GM20431 (cell line): ENCODE measurements around the gene TSPOAP1.

Experiments
- in situ Hi-C: fragments of 300-500 bp; cut with MseI, MboI; formaldehyde crosslinking; loops from one replicate; pipeline ENCODE4 v1.15.0; 2020; ENCODE audit warnings: low sequenced_read_pairs; ENCODE audit not compliant: unreplicated experiment

TSPOAP1 gene

DNA sequence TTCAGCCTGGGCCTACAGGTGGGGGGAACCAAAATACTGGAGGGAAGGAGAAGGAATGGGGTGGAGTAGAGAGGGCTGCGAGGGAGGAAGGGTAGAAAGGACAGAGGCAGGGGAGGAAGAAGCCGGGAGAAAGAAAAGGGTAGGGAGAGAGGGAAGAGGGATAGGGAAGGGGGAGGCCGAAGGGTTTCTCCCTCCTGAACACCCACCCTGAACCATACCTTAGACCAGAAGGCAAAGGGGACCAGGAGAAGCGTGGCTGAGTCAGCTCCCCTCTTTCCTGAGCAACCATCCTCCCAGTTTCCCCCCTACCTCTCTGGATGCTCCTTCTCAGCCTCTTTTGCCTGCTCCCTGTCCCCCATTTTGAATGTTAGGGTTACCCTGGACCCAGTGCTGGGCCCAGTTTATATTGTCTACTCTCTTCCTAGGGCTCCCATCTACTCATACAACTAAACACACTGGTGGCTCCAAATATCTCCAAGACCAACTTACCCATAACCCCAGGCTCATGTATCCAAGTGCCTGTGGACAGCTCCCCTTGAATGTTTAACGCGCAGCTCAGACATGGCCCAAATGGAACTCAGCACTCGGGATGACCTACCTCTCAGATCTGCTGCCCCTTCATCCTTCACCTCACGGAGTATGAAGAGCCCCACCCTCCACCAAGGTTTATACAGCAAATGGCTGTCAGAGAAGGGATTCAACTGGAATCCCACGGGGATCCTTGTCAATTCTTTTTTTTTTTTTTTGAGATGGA lies 7.8 kb downstream of the TSPOAP1 start:
- in situ Hi-C loops = no loop called here

GRCh38 chr17:58320163-58320558 lies 8.4 kb downstream of the TSPOAP1 start:
- in situ Hi-C loops = no loop called here

- in situ Hi-C loops = loop anchor here (10.0 kb wide), 1 partner anchor 125 kb away; no protein-coding TSS in a partner anchor
Observed at GRCh38 chr17:58319173-58320162, 9.1 kb downstream of the TSPOAP1 start.

- in situ Hi-C loops = loop anchor here (10.0 kb wide), 1 partner anchor 126 kb away; no protein-coding TSS in a partner anchor
Observed at GRCh38 chr17:58318627-58319172, 9.9 kb downstream of the TSPOAP1 start.

DNA sequence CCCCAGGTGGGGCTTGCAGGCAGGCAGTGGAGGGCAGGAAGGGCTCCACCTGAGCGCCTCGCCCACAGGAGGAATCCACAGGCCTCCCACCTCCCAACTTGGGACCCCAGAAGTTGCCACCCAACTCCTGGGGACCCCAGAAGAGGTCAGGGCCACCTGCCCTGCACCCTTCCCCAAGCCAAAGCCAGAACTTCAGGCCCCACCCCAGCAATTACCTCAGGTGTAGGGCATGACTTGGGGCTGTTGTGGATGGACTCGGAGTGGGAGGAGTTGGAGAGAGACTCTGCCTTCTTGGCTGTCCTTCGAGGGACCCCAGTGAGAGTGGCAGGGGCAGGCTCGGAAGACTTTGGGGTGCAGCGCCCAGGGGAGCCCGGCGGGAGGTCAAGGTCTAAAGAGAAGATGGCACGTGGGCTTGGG lies 10.5 kb downstream of the TSPOAP1 start:
- in situ Hi-C loops = loop anchor here (10.0 kb wide), 1 partner anchor 127 kb away; no protein-coding TSS in a partner anchor

GRCh38 chr17:58317421-58318064 lies 11.1 kb downstream of the TSPOAP1 start:
- in situ Hi-C loops = loop anchor here (10.0 kb wide), 1 partner anchor 127 kb away; no protein-coding TSS in a partner anchor

DNA sequence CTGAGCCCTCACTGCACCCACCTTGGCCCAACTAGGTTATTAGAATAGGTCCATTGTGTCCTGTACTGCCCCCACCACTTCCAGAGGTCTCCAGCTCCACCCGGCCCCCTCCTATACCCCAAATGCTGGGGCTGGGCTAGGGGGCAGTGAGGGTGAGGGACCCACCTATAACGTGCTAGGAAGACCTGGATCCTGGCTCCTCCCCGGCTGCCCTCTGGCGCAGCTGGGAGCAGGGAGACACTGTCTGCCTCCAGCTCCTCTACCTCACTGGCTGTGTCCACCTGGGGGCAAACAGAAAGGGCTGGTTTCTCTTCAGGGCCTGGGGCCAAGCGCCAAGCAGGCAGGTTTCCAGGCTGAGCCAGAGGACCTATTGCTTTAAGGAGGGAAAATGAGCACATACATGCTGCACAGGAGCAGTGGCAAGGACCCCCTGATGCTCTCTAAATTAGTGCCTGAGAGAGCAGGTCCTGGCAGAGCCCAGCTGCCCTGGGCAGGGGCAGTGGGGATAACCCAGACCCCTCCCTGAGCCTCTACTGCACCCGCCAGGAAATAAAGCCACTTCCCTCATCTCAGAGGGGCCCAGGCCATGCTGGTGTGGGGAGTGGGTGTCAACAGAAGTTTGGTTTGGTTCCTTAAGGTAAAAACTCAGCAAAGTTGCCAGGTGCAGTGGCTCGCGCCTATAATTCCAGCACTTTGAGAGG lies 12.2 kb downstream of the TSPOAP1 start:
- in situ Hi-C loops = loop anchor here (10.0 kb wide), 1 partner anchor 128 kb away; no protein-coding TSS in a partner anchor

DNA sequence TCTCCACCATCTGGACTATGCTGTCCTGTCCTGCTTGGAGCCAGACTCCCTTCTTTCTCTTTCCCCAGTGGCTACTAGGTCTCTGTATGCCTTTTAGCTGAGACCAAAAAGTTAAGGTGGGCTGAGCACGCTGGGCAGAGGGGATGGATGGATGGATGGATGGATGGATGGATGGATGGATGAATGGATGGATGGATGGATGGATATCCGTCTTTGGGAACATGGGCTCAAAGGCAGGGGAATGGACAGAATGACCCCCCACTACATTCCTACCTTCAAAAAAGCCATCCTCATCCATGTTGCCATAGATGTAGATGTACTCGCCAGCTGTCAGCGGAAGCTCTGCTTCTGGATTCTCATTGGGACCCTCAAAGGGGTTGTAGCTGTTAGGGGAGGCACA lies 12.8 kb downstream of the TSPOAP1 start:
- in situ Hi-C loops = loop anchor here (10.0 kb wide), 1 partner anchor 129 kb away; no protein-coding TSS in a partner anchor

DNA sequence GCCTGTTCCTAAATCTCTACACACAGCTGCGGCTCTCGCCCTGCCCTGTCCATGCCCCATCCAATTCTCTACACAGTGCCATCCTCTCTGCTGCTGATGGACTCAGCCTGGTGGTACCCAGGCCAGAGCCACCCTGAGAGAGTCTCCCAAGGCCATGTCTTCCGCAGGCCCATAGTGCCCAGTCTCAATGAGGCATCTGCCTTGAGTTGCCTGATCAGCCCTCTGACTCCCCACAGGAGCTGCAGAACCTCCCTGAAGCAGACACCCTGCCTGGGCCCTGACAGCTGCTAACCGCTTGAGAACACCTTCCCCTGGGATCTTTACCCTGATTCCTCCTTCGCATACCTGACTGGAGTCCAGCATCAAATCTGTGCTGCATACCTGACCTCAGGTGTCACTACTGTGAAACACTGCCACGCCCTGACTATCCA lies 13.3 kb downstream of the TSPOAP1 start:
- in situ Hi-C loops = loop anchor here (10.0 kb wide), 1 partner anchor 130 kb away; no protein-coding TSS in a partner anchor

- in situ Hi-C loops = loop anchor here (10.0 kb wide), 1 partner anchor 130 kb away; no protein-coding TSS in a partner anchor
Observed at GRCh38 chr17:58314706-58315015, 13.9 kb downstream of the TSPOAP1 start.

GRCh38 chr17:58313815-58314705 lies 14.5 kb downstream of the TSPOAP1 start:
- in situ Hi-C loops = loop anchor here (10.0 kb wide), 1 partner anchor 131 kb away; no protein-coding TSS in a partner anchor

GRCh38 chr17:58312829-58313228 lies 15.8 kb downstream of the TSPOAP1 start:
- in situ Hi-C loops = loop anchor here (10.0 kb wide), 1 partner anchor 132 kb away; no protein-coding TSS in a partner anchor

- in situ Hi-C loops = loop anchor here (10.0 kb wide), 1 partner anchor 133 kb away; no protein-coding TSS in a partner anchor
Observed at GRCh38 chr17:58312021-58312630, 16.5 kb downstream of the TSPOAP1 start.

GRCh38 chr17:58311429-58311894 lies 17.1 kb downstream of the TSPOAP1 start:
- in situ Hi-C loops = loop anchor here (10.0 kb wide), 1 partner anchor 133 kb away; no protein-coding TSS in a partner anchor

GRCh38 chr17:58310511-58311428 lies 17.8 kb downstream of the TSPOAP1 start:
- in situ Hi-C loops = loop anchor here (10.0 kb wide), 1 partner anchor 134 kb away; no protein-coding TSS in a partner anchor

- in situ Hi-C loops = loop anchor here (10.0 kb wide), 1 partner anchor 135 kb away; no protein-coding TSS in a partner anchor
Observed at GRCh38 chr17:58309918-58310259, 18.7 kb downstream of the TSPOAP1 start.
